Kidney glomerular epithelial cell (primary cell): ENCODE results near the gene NSMCE3.
"Not testable (repeated sequence)": the region's sequence is repeated elsewhere in the genome, so short reads cannot be mapped to it uniquely, and the experiment has no call there.

Experiments used
- DNase-seq: peaks from one replicate; lab custom pipeline; 2025; lab: John Stamatoyannopoulos, UW

The NSMCE3 gene

DNA sequence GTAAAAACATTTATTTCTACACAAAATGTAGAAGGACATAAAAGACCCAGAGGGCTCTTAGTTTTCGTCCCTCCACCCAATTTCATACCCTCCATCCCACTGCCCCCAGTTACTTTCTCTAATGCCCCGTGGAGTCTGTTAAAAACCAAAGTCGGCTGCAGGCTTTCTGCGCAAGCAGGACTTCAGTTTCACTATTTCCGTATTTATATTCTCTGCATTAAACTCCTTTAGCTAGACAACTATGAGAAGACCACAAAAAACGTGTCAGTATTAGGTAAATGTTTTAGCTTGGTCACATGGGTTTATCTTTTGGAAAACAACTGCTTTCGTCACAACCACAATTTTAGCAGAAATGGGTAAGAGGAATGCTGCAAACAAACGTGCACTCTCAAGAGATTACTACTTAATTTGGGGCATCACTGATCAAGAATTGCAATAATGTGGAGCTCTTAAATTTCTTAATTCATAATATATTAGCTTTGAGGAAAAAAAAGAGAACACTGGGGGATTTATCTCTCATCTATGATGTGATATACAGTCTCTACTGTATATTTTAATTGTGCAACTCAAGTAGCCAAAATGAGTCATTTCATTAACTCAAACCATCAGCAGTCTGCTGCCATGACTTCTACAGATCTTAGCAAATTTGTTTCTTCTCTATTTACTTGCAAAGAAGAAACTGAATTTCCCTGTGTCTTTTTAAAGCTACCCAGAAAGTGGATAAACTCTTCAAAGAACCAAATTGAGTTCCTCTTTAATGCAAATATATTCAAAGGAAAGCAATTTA lies 740 bp upstream of the NSMCE3 start:
- no peak for DNase-seq

DNA sequence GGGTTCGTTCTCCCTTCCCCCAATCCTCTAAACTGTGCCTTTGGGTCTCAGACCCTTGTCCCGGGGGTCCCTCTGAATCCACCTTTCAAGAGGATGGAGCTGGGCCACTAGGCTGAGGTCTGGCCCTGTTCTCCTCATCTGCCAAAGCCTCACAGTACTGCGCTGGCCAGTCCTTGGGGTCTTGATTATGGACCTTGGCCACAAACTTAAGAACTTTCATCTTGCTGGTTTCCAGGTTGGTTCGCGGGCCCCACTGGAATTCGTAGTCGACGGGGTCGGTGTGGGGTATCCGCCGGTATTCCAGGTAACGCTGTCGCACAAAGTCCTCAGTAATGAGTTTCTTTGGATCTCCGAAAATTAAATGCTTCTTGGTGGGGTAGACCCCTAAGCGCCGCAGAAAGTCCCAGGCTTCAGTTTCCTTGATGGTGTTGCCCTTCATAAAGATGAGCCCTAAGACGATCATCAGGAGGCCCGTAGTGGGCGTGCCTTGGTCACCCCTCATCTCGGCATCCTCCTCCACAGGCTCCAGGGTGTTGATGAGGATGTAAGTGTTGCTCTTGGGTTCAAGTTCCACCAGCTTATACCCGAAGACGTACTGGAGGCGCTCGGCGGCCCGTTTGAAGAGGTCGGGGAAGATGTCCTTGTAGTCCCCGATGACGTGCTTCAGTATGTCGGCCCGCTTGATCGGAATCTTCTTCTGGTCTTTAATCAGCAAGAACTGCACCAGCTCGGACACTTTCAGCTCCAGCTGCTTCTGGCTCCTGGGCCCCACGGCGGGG lies 727 bp downstream of the NSMCE3 start:
- DNase-seq: peak; percentile 23

DNA sequence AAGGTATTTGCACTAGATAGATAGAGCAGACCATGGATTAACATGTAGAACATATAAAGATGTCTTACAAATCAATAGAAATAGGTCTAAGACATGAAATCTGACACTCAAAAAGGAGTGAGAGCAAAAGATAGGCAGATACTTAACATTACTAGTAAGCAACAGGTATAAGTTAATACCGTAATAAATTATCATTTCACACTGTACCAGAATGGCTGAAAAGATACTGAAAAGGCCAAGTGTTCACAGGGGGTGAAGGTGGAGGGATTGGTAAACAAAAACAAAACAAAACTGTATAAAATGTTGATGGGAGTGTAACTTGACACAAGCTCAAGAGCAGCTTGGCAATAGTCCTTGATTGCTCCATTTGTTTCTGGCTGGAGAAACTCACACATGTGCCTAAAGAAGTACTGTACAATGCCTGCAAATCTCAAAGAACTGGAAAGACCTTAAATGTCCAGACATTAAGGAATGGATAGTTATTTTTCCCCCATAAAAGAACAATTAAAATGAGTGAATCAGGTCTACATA lies 3.5 kb downstream of the NSMCE3 start:
- DNase-seq: no peak

DNA sequence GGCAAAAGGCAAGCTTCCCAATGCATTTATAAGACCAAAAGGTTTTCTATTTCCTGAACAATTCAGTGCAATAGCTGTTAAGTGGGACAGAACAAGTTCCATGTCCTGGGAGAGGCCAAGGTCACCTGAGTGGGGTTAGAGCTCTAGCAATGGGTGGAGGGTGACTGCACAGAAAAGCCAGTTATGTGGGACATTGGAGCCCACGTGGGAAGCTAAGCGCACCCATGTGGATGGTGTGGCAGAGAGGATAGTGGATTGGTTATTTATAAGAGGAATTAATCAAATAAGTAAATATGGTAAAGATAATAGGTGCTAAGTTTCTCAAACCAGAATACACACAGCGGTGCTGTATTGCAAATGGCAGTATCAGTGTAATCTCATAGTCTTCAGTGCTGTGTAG lies 6.3 kb downstream of the NSMCE3 start:
- no peak for DNase-seq

DNA sequence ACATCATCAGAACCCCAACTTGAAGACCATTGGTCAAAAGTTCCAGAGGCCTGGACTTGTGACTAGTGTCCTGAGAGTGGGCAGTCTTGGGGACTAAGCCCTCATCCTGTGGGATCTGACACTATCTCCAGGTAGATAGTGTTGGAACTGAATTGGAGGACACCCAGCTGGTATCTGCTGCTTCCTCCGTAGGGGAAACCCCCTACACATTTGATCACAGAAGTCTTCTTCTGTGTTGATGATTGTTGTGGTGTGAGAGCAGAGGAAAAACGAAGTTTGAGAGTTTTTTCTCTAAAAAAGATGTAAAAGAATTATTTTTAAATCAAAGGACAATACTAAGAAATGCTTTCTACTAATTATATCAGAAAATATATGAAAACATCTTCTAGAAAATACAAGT lies 6.9 kb downstream of the NSMCE3 start:
- DNase-seq: no peak

DNA sequence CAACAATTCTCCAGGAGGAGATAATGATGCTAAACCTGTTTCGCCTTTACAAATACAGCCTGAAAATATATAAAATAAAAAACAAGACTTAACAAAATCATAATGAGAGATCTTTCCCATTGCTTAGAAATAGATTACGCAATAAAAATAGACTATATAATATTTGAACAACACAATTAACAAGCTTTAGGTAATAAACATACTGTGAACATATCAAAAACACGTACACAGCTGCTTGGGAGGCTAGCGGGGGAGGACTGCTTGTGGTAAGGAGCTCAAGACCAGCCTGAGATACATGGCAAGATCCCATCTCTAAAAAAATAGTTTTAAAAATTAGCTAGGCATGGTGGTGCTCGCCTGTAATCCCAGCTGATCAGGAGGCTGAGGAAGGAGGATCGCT lies 8.7 kb downstream of the NSMCE3 start:
- DNase-seq: no peak

DNA sequence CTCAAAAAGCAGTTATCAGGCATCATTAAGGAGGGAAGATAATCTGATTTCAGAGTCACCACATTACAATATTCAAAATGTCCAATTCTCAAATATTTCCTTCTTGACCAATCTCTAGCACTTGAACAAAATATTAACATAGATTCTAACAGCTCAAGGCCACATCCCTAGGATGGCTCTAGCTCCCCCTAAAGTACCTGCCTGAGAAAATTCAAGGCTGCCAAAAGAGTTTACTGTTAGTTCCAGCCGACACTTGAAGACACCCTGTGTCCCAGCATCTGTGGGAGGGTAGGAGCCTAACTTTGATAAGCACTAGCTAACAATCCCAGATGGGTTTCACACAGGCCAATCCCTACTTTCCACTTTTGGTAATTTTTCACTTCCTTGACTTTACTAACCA lies 10.4 kb downstream of the NSMCE3 start:
- DNase-seq: no peak

DNA sequence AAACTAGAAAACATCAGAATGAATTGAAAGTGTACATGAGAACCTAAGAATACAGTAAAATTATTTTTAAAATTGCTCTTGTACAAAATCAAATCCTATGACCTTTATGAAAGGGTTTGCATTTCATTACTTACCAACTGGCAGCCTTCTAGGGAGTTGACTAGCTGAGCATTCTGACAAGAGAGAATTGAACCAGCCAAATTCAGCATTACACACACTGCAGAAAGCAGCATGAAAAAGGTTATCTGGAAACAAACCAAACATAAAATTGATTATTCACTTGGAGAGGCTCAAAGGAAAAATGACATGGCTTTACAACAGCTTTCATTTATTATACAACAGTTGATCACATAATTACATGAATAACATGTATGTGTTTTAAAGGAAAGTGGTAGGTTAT lies 17.4 kb downstream of the NSMCE3 start:
- no peak for DNase-seq

DNA sequence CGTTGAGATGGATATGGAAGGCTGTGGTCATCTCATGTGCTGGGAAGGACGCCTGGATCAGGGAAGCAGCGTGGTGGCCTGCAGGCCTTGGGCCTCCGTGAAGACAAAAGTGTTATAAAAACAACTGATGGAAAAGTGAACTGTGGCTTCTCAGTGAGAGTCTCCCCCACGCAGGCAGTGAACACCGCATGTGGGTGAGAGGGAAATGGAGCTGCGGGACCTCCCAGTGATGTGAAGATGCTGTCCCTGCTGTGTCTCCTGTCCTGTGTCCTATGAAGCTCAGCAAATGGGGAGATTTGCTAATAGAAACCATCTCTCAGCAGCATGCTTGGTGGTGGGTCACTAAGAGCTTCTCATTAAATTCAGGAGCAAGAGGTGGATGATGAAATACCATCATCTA lies 25.1 kb downstream of the NSMCE3 start:
- no peak for DNase-seq

DNA sequence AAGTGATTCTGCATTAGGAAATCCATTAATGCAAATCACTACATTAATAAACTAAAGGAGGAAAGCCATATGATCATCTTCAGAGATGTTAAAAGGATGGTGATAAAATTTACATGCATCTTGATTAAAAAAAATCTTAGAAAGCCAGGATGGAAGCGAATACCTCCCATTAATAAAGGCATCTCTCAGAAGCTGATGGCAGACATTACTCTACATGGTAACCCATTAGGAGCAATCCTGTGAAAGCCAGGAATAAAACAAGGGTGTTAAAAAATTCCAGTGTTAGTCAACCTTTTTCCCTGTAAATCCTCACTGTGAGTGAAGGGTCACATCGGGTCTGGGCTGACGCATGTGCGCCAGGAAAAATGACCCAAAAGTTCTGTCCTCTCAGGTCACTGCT lies 25.5 kb downstream of the NSMCE3 start:
- DNase-seq: no peak

DNA sequence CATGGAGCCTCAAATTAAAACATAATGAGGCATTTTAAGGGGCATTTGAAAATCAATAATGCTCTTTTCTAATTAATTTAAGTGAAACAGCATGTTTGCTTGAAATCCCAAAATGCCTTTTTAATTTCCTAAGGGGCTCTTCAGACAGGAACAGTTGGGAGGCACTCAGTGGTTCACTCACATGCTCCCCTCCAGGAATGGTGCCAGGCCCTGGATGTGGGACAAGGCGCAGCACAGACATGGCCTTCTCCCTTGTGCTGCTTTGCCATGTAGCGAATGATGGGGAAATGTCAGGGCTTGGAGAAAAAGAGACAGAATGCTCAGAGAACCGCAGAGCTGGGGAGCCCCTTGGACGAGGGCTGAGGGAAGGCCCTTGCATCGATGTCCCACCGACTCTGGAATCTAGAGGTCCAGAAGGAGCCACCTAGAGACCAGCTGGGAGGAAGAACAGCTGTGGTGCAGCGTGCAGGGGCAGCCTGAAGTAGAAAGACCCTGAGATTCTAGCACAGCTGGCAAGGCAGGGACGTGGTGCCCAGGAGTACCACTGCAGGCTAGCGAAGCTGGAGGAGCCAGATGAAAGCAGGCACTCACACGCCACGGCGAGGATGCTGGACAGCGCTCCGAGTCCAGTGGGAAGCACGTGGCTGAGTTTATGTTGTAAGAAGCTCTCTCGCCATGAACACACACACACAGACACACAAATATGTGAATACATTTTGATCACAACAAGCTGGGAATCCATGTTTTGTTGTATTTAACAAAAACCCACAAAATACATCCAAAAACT lies 27.0 kb downstream of the NSMCE3 start:
- DNase-seq: no peak

DNA sequence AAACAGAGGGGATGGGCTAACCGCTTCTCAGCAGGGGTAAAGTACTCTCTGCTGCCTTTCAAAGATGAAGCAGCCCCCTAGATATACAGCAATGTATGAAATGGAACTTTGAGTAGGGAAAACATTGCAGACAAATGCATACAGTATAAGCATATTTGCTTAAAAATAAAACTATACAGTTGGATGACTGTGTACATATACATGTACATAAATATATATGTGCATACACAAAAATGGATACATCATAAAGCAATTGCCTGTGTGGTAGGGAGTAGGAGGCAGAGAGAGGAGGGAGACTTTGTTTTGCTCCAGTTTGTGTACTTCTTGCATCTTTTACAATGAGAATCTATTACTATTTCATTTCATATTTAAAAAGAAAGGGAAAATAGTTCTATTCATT lies 28.4 kb downstream of the NSMCE3 start:
- DNase-seq: no peak

DNA sequence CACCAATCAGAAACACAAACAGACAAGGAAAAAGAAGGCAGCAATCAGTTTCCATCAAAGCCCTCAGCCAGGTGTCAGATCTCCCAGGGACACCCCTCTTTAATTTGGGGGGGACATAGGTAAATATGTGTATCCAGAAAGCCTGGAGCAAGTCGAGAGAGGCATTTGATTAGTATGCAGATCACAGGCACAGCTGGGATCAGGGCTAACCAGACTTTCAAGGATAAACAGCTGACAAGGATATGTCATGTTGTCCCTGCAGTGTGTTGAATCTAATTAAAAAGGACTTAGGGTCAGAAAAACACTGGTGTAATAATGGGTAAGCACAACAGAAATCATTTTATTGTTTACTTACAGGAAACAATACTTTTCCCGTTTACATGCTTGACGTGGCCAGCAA lies 30.2 kb downstream of the NSMCE3 start:
- no peak for DNase-seq

DNA sequence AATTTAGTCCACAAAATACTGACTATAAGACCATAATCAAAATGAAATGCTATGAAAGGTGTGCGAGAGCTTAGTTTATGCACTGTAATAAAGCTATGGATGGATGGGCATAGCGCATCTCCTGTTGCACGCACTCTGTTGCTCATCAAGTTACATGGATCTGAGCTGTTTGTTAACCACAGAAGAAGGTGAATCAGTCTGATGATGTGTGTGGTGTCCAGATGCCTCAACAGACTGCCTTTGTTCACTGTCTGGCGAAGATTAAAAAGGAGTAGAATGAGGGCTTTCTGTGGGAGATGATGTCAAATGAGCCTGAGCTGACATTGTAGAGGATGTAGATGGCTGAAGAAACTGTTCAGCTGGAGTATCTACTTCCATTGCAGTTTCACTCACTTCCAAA lies 36.1 kb downstream of the NSMCE3 start:
- peak; percentile 79 for DNase-seq

DNA sequence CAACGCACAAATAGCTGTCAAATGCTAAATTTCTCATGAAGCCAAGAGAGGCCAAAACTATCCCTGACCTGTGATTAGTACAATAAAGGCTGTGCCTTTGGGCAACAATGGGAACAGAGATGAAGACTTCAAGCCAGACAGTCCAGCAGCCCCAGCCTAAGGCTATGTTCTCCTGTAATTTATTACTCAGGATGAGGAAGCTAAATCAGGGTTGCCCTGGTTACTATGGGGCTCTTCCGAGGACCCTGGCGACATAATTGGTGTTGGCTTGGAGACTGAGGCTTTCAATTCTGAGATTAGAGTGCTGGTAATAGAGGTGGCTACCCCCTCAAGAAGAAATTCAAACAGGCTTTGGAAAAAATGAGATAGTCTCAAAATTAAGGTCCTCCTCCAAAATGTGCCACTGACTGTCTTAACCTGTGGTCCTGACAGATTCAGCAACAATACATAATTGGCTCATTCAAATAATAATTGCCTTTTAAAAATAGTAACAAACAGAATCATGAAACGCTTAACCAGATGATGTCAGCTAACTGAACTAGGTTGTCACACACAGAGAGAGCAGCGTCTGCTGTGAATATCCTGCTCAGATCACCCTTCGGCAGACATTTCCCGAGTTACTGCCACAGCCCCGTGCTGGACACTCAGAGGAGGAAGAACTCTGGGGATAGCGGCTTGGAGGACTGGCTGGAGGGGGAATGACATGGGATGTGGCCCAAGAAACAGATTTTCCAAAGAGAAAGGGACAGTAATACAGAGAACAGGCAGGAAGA lies 43.0 kb downstream of the NSMCE3 start:
- no peak for DNase-seq

DNA sequence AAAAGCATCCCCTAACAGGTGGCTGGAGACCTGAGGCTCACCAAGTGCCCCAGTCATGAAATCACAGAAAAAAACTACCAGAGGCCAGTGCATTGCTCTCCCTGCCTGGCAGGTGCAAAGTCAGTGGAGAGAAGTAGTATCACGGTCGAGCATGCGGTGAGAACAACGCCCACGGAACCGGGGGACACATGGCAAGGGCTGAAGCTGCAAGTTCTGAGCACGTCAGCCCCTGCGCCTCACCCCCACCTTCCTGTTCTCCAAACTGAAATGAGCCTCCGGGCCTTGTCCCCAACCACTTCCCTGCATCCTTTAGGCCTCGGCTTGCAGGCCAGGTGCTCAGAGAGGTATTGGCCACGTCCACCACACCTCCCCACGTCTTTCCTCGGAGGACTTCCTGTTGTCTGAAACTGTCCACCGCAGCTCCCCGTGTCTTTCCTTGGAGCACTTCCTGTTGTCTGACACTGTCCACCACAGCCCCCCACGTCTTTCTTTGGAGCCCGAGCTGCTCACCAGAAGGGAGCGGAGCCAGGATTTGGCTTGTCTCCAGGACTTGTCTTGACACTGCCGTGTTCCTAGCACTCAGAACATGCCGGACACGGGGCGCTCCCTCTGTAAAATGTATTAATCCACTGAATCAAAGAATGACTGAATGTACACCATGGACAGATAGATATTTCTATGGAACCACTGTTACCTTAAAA lies 43.9 kb downstream of the NSMCE3 start:
- no peak for DNase-seq

DNA sequence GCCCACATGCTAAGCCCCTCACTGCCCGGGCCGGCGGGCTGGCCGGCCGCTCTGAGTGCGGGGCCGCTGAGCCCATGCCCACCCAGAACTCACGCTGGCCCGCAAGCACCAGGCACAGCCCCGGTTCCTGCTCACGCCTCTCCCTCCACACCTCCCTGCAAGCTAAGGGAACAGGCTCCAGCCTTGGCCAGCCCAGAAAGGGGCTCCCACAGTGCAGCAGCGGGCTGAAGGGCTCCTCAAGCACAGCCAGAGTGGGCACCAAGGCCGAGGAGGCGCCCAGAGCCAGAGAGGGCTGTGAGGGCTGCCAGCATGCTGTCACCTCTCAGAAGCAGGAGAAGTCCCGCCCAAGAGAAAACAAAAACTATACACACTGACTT lies 44.6 kb downstream of the NSMCE3 start:
- DNase-seq: not testable (repeated sequence)

DNA sequence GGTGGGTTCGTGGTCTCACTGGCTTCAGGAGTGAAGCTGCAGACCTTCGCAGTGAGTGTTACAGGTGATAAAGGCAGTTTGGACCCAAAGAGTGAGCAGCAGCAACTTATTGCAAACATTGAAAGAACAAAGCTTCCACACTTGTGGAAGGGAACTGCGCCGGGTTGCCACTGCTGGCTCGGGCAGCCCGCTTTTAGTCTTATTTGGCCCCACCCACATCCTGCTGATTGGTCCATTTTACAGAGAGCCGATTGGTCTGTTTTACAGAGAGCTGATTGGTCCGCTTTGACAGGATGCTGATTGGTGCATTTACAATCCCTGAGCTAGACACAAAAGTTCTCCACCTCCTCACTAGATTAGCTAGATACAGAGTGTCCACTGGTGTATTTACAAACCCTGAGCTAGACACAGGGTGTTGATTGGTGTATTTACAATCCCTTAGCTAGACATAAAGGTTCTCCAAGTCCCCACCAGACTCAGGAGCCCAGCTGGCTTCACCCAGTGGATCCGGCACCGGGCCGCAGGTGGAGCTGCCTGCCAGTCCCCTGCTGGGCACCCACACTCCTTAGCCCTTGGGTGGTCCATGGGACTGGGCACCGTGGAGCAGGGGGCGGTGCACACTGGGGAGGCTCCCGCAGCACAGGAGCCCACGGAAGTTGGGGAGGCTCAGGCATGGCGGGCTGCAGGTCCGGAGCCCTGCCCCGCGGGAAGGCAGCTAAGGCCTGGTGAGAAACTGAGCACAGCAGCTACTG lies 45.2 kb downstream of the NSMCE3 start:
- not testable (repeated sequence) for DNase-seq

DNA sequence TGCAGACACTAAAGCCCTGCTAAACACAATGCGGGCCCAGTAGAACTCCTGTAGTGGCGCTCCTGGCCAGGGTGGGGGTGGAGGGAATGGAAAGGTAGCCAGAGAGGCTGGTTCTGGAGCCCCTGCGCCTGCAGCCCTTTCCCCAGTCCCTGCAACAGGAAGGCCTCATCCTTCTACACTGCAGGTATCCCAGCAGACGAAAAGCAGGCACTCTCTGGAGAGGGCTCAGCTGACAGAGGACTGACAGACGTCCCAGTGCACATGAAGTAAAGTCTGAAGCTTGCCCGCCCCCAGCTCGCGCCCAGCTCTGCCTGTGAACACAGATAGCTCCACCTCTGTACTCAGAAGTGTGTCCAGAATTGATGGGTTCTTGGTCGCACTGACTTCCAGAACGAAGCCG lies 46.0 kb downstream of the NSMCE3 start:
- no peak for DNase-seq

DNA sequence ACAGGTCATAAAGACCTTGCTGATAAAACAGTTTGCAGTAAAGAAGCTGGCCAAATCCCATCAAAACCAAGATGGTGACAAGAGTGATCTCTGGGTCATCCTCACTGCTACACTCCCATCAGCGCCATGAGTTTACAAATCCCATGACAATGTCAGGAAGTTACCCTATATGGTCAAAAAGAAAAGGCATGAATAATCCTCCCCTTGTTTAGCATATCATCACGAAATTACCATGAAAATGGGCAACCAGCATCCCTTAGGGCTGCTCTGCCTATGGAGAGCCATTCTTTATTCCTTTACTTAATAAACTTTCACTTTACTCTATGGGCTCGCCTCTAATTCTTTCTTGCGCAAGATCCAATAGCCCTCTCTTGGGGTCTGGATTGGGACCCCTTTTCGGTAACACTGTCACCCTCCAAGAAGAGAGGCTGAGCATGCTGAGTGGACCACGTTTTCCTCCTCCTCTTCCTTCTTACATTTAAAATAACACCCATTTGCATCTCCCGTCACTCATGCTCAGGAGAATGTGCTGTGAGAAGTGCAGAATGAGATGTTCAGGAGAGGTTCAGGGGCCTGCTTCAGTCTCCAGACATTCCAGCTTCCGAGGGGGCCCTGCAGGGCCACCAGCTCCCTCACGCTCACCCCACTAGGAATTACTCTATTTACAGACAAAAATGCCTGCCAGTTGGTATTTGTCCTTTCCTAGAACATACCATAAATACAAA lies 47.3 kb downstream of the NSMCE3 start:
- no peak for DNase-seq
